GM18861 (cell line): ENCODE results near the gene CFAP77.

ENCODE experiments used
- ATAC-seq: cut with Tn5 transposase; IDR thresholded peaks from one replicate; pipeline ENCODE4 v1.9.1; 2021; ENCODE audit not compliant: unreplicated experiment

CFAP77 gene

DNA sequence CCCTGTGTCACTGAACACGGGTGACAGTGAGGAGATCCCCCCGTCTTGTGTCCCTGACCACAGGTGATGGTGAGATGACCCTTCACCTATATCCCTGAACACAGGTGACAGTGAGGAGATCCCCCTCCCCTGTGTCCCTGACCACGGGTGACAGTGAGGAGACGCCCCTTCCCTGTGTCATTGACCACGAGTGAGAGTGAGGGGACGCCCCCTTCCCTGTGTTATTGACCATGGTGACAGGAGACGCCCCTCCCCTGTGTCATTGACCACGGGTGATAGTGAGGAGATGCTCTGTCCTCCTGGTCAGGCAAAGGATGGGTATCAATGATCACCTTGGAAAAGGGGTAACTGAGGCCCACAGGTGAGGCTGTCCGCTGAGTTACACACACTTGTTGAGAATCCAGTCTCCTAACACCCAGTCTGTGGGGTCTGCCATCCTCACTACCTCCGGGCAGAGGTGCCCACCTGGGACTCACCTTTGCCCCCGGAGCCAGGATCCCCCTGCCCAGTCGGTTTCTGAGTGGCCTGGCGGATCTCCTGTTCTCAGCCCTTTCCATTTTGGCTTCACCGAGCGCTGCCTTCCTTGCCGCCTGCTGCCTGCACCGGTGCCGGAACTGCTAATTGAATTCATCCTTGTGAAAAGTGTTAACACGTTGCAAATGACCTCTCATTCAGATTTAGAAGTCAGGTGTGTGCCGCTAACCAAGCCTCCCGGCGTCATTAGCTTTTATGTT is 104.2 kb downstream of the CFAP77 start:
- ATAC-seq: no peak

DNA sequence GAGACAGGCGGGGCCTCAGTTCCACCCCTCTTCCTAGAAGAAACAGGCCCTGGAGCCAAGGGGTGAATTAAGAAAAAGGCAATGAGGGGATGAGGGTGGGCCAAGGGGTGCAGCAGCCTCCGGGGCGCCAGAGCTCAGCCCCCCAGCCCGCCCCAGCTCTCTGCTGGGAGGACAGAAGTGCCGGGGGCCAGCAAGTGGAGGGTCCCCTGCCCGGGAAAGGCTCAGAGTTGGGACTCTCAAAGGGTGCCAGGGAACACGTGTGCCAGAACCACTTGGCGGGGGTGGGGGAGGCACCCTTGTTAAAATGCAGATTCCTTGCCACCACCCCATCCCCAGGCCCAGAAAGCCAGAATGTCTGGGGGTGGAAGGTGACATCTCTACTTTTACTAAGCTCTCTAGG is 104.8 kb downstream of the CFAP77 start:
- no peak for ATAC-seq

DNA sequence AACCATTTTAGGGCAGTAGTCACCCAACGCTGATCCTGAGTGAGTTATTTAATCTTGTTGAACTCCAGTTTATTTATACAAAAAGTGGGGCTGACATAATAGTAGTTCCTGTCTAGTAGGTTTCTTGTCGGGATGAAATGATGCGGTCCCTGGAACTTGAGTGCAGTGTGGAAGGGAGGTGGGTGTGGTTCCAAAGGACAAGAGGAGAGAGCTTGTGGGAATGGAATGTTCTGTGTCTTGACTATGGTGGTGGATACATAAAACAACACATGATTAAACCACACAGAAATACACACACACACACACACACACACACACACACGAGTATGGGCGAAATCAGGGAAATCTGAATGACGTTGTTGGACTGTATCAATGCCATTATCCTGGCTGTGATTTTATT is 106.3 kb downstream of the CFAP77 start:
- ATAC-seq: no peak

DNA sequence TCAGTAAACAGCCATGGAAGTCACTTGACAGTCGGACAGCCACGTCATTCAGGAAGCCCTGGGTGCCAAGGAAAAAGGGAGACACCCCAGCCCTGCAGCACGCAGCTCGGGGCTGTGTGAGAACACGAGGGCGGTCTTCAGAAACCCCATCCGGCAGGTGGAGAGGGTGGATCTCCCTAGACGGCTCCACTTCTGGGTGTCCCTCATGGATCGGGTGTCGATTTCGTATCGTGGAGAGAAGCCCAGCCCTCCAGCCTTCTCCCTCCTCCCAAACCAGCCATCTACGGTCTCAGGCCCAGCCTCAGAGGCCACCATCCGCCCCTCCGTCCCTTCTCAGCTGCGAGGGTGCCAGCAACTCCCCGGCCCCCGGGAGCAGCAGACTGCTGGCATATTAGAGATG is 106.9 kb downstream of the CFAP77 start:
- no peak for ATAC-seq

DNA sequence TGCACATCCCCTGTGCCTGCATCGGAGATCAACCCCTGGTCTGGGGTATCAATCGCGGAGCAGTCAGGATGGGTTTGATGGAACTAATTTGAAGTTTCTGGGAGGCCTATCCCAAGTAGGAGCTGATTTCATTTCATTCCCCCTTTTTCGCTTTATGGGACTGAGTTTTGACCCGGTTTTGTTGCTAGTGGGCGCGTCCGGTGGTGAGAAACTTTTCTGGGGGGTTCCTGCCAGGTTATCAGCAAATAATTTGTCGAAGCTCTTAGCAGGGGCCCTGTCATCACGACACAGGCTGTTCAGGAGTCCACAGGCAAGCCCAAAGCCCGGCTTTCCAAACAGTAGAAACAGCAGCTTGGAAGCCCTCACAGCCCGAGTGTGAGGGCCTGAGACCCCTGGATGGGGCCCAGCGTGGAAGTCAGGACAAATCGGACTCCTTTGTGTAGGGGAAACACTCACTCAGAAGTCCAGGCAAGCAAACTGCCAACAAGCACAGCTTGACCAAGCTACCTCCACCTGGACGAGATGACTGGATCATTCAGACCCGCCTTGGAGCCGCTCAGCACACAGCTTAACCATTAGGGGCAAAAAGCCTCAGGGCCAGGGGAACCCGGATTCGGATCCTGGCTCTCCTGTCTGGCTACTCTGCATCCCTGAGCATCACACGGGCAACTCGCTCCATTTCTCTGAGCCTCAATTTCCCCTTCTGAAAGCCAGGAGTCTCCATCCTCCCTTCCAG is 108.0 kb downstream of the CFAP77 start:
- ATAC-seq: no peak

DNA sequence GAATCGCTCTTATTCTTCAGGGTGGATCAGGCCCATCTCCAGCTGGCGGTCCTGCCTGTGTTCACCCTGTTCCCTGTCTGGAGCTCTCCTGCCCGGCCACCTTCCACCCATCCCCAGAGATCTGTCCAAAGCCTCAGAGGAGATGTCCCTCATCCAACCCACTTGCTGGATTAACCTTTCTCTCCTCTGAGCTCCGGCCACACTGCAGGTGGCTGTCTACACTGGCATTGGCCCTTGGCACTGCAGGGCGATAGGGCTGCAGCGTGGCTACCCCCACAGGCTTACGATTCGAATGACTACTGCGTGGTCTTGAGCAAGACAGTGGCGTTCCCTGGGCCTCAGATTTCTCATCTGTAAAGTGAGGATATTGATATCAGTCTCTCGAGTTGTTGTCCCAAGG is 108.6 kb downstream of the CFAP77 start:
- ATAC-seq: no peak

DNA sequence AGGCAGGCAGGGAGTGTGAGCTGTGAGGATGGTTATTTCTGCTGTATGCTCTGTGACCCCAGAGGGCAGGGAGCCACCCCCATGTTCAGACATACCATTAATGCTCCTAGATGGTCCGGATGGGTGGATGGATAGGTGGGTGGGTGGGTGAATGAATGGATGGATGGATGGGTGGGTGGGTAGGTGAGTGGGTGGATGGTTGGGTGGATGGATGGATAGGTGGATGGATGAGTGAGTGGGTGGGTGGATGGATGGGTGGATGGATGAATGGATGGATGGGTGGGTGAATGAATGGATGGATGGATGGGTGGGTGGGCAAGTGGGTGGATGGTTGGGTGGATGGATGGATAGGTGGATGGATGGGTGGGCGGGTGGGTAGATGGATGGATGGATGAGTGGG is 109.0 kb downstream of the CFAP77 start:
- no peak for ATAC-seq

DNA sequence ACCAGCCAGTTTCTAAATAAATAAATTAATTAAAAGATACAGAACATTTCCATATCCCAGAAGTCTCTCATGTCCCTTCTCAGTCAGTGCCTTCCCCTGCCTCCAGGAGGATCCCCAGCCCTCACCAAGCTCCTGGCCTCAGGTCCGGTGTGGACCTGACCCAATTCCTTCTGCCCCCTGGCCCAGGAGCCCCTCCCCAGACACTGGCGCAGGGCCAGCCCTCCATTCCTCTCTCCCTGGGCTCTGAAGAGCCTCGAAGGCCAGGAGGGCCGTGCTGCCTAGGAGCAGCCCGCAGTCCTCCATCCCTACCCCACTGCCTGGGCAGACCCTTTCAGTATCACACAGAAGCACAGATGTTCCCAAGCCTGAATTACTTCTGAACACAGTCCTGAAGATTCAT is 110.6 kb downstream of the CFAP77 start:
- ATAC-seq: no peak

DNA sequence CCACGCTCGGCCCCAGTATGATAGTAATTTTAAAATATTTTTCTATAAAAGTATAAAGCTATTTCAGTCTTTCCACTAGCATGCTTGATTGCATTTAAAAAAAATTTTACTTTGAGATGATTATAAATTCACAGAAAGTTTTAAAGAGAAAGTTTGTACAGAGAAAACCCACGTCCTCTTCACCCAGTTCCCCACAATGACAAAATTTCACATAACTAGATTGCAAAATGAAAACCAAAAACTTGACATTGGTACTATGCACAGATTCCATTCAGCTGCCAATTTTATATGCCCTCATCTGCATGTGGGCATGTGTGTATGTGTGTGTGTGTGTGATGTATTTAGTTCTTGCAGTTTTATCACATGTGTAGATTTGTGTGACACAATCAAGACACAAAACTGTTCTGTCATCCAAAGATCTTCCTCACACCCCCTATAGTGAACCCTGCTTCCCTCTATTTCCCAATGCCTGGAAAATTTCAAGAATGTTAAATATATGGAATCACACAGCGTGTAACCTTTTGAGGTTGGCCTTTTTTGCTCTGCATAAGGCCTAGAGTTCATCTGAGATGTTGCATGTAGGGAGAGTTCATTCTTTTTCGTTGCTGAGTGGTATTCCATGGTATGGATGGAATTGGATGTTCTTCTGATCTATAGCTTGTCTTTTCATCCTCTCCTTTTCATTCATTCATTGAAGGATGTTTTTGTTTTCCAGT is 115.5 kb downstream of the CFAP77 start:
- ATAC-seq: no peak

DNA sequence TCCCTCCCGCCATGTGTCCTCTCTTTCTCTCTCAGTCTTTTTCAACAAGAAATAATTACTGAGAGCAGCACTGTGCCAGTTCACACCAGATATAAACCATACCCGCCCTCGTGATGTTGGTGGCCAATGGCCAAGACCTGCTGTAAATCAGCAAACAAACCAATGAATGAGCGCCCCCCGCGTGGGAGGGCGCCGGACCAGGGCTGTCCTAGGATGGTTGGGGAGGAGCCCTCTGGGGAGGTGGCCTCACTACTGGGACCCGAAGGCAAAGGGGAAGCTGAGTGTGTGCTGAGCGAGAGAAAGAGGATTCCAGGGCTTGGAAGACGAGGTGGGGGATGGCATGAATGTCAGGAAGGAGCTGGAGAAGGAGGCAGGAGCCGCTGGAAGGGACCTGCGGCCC is 121.2 kb downstream of the CFAP77 start:
- ATAC-seq: no peak

DNA sequence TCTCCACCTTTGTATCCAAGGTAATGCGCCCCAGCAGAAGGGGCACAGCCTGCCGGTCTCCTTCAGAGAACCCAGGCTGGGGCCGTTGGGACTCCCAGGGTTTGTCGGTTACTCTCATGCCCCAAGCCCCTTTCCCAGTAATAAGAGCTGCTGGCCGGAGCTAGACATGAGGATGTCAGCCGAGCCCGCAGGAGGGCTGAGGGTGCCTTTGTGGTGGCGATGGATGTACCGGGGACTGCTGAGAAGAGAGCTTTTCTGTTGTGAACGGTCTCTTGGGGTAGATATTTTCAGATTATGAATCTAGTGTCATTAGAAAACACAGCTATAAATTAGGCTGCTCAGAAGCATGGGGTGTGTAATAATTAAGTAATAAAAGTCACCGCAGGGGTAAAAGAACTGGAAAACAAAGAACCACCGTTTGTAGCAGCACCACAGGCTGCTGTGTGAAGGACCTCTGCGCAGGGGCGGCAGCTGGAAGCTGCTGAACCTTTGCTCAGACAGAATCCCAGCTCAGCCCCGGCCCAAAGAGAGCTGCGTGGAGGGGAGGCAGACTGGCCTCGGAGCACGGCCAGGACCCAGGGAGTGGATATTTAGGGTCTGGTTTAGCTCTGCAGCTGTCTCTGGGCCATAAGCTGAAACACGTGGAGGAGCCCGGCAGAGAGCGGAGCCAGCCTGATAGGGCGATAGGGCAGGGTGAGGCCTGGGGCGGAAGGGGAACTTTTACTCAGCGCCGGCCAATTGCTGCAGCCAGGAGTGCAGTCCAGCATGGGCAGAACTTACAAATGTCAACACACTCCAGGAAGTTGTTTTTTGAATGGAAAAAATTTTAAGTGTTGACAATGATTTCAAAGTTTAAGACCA is 121.9 kb downstream of the CFAP77 start:
- ATAC-seq: no peak

DNA sequence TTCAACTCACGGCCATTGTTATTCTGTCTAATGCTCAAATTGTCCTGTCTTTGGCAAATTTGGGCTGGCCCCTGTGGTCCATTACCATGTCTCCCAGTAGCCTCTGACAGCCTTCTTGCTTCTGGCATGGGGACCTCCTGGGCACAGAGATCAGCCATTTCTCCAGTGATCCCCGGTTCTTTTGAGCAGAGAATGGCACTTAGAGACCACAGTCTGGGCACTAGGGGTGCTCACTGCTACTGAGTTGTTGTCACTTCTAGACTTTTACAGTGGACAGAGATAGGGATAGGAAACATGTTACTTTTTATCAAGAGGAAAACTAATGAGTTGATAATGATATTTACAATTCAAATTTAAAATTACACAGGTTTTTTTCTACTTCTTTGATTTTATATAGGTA is 124.8 kb downstream of the CFAP77 start:
- ATAC-seq: no peak

DNA sequence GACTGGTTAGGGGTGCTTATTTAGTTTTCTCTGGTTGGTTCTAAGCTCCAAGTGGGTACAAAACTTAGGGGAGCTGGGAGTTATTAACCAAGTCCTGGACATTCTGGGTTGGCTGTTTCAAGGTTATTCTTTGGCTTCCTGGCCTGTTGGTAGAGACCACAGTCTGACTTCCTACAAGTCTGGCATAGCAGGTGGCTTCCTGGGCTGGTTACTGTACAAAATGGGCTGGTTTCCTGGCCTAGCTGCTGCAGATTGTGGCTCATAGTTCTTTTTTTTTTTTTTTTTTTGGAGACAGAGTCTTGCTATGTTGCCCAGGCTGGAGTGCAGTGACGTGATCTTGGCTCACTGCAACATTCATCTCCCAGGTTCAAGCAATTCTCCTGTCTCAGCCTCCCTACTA is 126.1 kb downstream of the CFAP77 start:
- ATAC-seq: no peak

DNA sequence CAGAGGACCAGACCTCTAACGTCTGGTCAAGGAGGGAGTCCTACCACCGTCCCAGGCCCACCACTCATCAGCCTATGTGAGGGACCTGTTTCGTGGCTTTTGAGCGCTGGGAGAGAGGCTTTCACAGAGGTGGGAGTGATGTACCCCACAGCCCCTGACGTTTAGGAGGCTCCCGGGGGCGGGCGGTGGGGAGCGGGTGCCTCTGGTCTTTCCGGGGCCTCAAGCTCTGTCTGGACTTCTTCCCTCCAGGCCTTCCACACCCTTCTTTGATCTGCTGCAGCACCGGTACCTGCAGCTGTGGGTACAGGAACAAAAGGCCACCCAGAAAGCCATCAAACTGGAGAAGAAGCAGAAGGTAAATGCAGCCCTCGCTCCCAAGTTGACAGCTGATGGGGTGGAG is 127.3 kb downstream of the CFAP77 start:
- ATAC-seq: no peak

DNA sequence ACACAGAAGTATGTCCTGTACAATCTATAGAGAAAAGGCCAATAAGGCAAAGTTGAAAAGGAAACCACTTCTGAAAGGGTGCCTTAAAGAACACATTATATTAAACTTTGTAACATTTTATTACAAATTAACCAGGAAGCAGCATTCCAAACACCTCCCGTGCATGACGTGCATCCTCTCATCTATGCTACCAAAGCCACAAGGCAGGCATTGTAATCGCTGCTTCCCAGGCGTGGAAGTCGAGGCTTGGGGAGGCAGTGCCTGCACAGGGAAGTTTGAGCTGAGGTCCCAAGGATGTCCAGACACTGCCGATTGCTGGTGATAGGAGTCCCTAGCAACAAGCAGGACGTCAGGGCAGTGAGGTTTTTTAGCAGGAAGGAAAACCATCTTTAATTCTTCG is 128.1 kb downstream of the CFAP77 start:
- no peak for ATAC-seq

DNA sequence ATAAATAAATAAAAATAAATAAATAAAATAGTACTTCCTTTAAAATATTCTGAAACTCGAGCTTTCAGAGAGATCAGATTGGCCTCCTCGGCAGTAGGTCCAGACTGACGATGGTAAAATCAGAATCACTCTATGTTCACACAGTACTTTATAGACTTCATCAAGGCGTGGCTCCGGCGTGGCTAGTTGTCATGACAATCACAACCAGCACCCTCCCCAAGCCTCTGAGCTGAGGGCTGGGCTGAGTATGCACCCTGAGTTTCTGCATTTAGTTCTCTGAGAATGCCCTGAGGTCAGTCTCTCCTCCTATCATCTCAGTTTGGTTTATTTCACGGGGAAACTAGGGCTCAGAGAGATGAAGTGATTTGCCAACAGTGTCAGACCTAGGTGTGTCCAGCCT is 129.1 kb downstream of the CFAP77 start:
- no peak for ATAC-seq

DNA sequence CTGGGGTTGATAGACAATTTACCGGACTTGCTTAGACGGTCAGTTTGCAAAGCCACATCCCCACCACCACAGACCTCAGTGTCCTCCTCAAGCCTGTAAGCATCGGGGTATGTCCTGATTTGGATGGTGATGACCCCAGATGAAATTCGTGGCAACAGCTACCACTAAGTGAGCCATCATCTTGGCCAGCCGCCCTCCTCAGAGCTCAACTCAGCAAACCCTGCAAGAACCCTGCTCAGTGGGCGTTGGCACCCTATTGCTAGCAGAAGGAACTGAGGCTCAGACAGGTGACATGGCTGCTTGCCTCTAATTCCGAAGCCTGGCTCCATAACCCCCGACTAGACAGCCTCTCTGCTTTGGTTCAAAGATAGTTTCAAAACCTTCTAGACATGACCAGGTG is 131.0 kb downstream of the CFAP77 start:
- ATAC-seq: no peak

DNA sequence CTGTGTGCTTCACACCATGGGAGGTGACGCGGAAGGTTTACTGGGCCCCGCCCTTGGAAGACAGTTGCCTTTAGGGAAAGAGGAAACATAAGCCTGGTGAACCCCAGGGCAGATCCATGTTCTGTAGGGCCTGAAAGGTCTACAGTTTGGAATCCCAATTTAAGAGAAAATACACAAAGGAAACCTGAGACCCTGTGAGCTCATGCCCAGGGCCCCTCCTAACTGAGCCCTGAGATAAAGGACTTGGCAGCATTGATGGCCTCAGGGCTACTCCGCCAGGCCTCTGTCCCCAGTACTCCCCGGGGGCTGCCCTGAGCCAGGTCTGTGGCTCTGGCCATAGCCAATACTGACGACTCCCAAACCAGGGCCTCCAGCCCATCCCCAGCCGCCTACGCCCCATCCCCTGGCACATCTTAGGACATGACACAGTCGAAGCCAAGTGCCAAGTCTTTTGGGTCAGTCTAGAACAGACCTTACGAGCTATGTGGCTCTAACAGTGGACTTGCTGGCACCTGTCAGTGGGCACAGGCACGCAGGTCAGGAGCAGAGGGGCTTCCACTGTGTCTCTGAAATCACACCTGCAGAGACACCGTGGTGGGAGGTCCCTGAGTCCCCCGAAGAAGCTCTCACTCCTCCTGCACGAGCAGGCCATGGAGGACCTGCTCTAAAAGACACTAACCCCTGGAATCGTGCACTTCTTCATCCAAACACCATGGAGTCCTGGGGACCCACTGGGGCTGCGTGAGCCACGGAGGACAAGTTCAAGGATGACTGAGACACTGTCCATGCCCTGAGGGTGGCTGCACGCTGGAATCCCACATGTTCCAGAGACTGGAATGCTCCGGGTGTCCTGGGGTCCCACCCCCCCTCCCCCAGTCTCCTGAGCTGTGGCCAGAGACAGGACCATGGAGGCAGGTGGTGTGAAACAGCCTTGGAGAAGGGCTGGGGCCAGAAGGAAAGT is 132.1 kb downstream of the CFAP77 start:
- no peak for ATAC-seq

DNA sequence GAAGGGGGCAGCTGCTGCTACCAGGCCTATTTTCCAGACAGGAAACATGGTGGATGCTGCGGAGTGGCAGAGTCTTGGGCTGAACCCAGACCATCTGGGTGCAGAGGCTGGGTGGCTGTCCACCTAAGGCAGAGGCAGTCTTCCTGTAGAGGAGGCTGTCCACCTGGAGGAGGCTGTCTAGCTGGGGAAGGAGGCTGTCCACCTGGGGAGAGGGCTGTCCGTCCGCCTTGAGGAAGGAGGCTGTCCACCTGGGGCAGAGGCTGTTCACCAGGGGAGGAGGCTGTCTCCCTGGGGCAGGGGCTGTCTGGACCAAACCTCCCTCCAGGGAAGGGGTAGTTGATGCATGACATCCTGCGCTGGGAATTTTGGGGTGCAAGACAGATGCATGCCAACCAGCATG is 133.2 kb downstream of the CFAP77 start:
- ATAC-seq: no peak

DNA sequence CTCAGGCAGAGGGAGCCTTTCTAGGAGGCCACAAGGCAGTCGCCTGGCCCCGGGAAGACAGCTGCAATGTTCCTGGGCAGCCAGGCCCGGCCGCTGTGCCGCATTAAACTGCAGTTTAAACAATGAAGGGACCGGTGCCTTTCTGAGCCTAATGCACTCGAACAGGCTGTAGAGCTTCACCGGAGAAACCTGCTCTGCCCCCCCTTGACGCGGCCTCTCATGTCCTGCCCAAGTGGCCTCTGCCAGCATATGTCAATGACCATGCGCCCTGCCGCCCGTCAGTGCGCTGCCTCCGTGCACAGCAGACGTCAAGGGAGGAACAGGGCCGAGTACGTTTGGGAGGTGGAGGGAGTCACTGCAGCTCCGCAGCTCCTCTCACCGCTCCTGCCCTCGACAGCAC is 133.9 kb downstream of the CFAP77 start:
- no peak for ATAC-seq
